Activated CD4-positive, alpha-beta T cell treated with anti-CD3 and anti-CD28 coated beads, Interleukin-10, Interleukin-2, amounts not matched to agents 100 ng/mL and 50 ng/mL, durations not matched to agents 16 hours and 8 hours (primary cell): Measurements from ENCODE around the gene UBAC2.

Experiments used
- DNase-seq: peaks from one replicate; pipeline ENCODE4 v3.0.0-alpha.2; 2020

The UBAC2 gene

DNA sequence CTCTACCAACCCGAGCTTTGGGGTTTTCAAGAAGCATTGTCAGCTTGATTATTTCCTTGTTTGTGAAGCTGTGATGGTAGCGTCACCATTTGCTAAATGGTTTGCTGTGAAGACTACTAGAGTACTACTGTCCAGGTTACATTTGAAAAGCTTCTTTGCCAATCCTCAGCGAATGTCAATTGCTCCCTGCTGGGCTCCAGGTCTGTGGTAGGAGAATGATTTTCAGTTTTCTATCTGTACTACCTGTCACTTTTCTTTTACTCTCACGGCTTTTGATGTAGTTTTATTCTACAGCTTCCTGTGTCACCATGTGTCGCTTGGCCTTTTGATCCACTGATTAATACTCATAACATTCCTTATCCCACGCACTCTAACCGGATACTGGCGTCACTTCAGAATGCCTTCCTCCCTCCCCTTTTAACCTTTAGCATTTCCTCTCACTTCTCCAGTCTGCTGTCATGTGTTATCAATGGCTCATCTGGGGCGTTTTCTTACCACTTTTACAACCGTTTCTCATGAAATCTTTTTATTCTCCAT is 114.1 kb downstream of the UBAC2 start:
- peak; percentile 89 for DNase-seq

DNA sequence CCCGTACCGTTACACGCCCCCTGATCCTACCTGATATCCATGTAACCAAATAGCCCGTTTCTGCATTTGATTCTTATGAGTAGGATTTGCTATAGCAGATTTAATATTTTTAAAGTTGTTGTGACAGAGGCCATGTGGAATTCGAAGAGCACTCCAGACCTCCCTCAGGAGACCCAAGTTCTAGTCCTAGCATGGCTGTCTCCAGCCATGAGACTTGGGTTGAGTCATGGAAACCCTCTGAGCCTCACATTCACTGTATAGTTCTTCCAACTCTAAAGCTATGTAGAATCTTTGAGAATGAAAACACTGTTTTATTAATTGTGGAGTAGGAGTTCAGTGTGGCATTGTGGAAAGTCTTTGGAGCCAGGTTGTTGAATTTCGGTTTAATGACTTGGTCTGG is 114.5 kb downstream of the UBAC2 start:
- no peak for DNase-seq

- DNase-seq = no peak
These were observed 115.6 kb downstream of the UBAC2 start for GRCh38 chr13:99316224-99316623.

GRCh38 chr13:99316657-99317256 is 116.1 kb downstream of the UBAC2 start:
- DNase-seq = no peak

DNA sequence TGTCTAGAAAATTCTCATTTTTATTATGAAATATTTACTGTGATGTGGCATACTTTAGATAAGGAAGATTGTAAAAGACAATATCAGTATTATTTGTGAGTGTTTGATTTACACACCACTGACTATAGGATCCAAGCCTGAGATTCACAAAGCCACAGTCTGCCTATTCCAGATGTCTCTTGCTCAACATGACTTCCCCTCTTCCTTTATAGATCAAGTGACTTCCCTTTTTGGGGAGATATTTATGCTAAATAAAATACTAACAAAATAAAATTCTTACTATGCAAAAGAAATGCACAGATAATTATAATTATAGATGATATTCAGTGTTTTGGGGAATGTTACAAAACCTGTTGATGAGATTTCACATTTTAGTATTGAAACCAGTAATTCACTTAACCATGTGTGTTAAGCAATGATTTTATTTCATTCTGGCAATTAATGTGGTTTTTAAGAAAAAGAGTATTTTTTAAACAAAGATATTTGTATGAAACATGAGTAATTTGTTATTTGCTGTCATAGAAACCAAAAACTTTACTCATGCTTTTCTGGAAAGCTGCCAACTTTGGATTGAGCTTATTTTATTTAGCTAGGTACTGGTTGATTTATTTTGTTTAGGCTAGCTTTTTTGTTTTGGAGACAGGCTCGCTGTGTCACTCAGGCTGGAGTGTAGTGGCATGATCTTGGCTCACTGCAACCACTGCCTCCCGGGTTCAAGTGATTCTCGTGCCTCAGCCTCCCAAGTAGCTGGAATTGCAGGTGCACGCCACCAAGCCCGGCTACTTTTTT is 120.2 kb downstream of the UBAC2 start:
- DNase-seq = peak; percentile 60

DNA sequence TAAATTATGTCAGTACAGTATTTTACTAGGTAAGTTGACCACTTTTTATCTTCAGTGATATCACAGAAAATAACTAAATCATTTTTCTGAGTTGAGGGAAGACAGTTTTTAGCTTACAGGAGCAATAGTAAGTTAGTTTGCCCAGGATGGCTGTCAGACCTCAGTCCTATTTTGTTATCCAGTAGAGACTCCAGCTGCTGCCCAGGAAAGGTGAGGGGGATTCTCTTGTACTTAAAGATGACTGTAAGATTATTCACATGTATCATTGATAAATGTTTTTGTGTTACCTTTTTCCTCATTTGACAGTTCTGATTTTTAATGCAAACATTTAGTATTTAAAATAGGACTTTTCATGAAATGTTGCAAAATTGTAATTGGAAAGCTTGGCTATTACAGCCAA is 121.1 kb downstream of the UBAC2 start:
- no peak for DNase-seq

DNA sequence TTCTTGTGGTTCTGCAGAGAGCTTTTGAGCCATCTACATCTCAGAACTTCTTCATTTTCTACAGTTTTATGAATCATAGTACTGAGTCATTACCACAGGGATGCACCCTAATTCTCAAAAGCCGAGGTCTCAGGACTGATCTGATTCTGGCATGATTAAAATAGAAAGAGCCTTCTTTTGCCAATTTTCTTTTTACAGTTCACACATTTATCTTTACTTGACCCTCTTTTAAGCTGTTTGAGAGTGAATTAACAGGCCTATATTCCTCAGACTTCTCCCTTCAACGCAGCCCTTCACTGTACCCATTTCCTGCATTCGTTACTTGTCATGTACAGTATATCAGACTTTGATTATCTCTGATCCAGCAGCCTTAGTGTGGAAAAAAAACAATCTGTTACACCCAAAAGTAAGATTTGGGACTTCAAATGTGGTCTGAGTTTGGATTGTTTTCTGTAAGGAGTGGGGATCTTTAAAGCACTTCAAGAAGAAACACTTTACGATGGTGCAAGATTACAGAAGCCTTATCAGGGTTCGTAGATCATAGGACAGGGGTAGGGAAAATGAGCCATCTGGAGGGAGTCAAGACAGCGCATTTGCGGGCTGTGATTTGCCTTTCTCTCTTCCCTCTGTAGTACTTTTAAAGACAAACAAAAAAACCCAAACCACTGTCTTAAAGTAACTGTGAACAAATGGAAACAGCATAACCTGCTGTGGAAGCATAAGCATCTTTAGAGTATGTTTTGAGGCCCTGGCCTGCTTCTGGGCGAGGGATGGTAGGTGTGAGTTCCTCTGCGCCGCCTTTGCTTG is 121.8 kb downstream of the UBAC2 start:
- peak; percentile 93 for DNase-seq

DNA sequence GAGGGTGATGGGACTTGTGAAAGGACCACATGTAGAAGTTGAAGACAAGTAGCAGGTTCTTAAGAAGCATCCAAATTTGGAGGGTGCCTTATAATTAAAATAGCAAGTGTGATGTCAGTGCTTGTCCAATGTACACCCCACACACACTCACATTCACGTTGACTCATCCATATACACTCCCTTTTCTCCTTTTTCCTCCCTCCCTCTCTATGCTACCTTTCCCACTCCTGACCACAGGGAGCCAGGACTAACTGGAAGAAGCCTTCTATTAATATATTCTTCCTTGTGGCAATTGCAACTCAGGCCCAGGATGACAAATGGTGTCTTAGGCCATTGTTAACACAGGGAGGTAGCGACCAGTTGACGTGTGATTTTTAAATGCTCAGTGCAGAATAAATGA is 122.8 kb downstream of the UBAC2 start:
- DNase-seq = no peak

- no peak for DNase-seq
These were observed 125.4 kb downstream of the UBAC2 start for GRCh38 chr13:99326012-99326411.

DNA sequence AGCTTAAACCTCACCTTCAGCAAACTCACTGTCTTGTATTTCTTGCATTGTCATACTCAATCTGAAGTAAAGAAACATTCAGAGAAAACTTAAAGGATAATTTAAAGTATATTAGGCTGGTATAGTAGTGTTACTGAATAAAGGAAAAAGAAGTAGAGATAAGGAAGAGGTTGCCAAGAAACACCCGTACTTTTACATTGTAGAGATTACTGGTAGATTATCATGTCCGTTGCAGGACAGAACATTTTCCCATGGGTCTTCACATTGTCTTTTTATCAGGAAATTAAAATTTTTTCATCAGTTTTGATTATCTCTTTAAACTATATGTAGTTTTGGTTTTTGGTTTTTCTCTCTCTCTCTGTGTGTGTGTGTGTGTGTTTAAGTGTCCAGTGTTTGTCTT is 126.5 kb downstream of the UBAC2 start:
- no peak for DNase-seq

- DNase-seq = no peak
These were observed 127.1 kb downstream of the UBAC2 start for GRCh38 chr13:99327761-99328160.

- DNase-seq = no peak
These were observed 128.8 kb downstream of the UBAC2 start for GRCh38 chr13:99329477-99329876.

DNA sequence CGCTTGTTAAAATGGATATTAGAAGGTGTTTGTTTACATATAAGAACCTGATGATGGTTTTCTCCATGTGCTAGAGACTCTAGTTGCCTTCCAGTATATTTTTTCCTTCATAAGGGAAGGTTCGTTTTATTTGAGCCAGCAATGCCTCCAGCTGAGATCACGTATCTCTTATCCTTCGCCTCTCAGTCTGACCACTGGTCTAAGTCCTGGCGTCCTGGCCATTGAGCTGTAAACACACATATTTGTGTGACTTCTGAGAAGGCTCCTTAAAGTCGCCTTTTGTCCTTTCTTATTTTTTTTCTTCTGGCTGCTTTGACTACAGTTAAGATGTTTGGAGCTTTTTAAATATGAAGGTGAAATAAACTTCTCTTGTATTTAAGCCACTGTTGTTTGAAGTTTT is 130.3 kb downstream of the UBAC2 start:
- no peak for DNase-seq

DNA sequence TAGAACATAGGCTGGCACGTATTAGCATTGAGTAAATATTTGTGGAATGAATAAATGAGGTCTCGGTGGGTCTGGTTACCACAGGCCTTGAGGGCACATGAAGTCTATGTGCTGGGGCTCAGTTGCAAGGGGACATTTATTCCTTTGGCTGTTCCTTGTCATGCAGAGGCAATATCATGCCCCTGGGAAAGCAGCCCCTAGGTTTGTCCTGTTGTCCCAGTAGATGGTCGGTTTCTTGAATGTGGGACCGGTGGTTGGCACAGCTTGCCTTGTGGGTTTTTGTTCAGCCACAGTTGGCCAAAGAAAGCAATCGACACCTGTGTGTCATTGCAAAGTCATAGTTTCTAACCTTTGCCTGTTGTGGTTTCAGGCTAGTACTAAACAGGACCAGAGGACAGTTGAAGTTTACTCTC is 131.2 kb downstream of the UBAC2 start:
- peak; percentile 60 for DNase-seq

- no peak for DNase-seq
These were observed 131.8 kb downstream of the UBAC2 start for GRCh38 chr13:99332456-99332855.

DNA sequence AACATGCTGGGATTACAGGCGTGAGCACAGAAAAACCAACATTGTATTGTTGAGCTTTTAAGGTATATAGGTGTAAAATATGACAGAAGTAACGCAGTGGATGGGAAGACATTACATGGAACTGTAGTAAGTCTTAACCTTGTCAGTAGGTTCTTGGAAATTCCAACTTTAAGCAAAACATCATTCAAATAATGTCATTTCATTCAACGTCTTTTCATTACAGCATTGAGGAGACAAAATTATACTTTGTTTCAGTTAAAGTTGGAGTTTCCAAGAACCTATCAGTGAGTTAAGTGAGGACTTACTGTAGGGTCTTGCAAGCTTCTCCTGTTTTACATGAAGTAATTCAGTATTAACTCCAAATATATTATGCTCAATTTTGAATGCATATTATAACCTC is 133.6 kb downstream of the UBAC2 start:
- DNase-seq = no peak

- no peak for DNase-seq
These were observed 134.4 kb downstream of the UBAC2 start for GRCh38 chr13:99335087-99335486.

- DNase-seq = no peak
These were observed 134.9 kb downstream of the UBAC2 start for GRCh38 chr13:99335603-99336002.

- no peak for DNase-seq
These were observed 138.6 kb downstream of the UBAC2 start for GRCh38 chr13:99339230-99339721.

DNA sequence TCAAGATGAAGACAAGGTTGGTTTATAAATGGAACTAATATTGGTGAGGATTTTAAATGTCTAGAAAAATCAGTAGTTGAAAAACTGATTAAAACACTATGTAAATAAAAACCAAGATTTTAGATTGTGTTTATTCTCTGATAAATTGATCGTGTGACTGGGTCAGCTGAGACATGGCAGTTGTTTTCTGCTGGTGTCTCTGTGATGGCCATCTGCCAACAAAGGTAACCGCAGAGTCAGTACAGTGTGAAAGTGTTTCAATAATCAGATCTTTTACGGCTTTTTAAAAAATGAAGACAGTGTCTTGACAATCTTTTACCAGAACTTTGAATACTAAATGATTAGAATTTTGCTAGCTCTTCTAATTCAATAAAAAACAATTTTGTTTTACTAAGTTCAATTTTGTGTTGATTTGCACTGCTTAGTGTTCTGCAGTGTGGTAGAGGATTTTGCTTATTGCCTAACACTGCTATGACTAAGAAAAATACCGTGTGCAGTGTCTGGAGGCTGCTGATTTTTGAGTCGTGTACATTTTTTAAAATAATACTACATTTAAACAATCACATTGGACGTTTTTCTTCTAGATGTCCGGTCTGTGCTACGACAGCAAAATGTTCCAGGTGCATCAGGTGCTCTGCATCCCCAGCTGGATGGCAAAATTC is 139.2 kb downstream of the UBAC2 start:
- no peak for DNase-seq

DNA sequence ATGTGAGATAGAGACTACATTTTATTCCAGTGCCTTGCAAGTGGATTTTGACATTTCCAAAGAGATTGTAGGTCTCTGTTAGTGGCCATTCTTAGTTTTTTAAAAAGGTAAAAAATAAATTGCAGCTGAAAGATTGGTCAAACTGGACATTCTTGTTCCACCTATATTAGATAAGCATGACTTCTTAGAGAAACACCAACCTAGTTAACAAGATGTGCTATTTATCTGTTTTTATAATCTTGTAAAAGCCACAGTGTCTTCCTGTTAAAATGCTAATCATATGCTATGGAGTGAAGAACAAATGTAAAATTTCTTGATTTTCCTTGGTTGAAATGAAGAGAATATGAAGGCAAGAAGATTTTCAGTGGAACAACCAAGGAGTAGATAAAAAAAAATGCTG is 140.0 kb downstream of the UBAC2 start:
- no peak for DNase-seq

- no peak for DNase-seq
These were observed 141.5 kb downstream of the UBAC2 start for GRCh38 chr13:99341969-99342722.
